Measurements from ENCODE around the gene SECTM1.

GRCh38 chr17:82353484-82353883 is 19.9 kb upstream of the SECTM1 start:
- TF ChIP-seq CTCF (IDR thresholded peaks at IDR 0.05; ENCODE audit: insufficient read depth, low read depth, low read length) (no peak), EZH2 (IDR thresholded peaks at IDR 0.05; ENCODE audit: insufficient read depth, low read length) (no peak)
